Measurements from ENCODE around the gene FSD1L. TPM values are rescaled to one million over a fixed set of nuclear protein-coding genes. Genes with fewer than 3 reads are reported as not detected.

Gene FSD1L
- total RNA-seq, 4 donors from 2014 or later = 8.5 to 19.6 (median 12.4) TPM

GRCh38 chr9:105473221-105473620 lies 25.4 kb downstream of the FSD1L start:
- peaks cover 0 to 29% of the 10 kb centered on the region in 2 donors for H3K36me3 ChIP-seq
- in situ Hi-C loops (cut with MboI; ENCODE audit: low sequenced_read_pairs in 4 of 4) (loop anchor here in 3 of 4 donors (5.0 to 25.0 kb wide), 4 partner anchors 46 to 214 kb away; partner anchors contain the start of genes FKTN (in 1 of the 3) and TMEM38B (in 1 of the 3)), intact Hi-C loops (cut with DNase I; ENCODE audit: low total_unique reads) (no loop called here)
- ATAC-seq = no peak
- H3K9me3 ChIP-seq = no peaks in the 10 kb centered on the region
- DNase-seq = no peak
- no peak overlapping the region for H3K4me3 ChIP-seq
- no peaks in the 10 kb centered on the region for H3K4me1 ChIP-seq
- no peak overlapping the region for H3K27ac ChIP-seq
- TF ChIP-seq POLR2A (IDR thresholded peaks at IDR 0.05) = no peak
- TF ChIP-seq, protein P1, sequence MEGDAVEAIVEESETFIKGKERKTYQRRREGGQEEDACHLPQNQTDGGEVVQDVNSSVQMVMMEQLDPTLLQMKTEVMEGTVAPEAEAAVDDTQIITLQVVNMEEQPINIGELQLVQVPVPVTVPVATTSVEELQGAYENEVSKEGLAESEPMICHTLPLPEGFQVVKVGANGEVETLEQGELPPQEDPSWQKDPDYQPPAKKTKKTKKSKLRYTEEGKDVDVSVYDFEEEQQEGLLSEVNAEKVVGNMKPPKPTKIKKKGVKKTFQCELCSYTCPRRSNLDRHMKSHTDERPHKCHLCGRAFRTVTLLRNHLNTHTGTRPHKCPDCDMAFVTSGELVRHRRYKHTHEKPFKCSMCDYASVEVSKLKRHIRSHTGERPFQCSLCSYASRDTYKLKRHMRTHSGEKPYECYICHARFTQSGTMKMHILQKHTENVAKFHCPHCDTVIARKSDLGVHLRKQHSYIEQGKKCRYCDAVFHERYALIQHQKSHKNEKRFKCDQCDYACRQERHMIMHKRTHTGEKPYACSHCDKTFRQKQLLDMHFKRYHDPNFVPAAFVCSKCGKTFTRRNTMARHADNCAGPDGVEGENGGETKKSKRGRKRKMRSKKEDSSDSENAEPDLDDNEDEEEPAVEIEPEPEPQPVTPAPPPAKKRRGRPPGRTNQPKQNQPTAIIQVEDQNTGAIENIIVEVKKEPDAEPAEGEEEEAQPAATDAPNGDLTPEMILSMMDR (IDR thresholded peaks at IDR 0.05 in 4 of 5, conservative IDR thresholded peaks at IDR 0.05 in 1 of 5) = no peak
- H3K27me3 ChIP-seq = no peaks in the 10 kb centered on the region

DNA sequence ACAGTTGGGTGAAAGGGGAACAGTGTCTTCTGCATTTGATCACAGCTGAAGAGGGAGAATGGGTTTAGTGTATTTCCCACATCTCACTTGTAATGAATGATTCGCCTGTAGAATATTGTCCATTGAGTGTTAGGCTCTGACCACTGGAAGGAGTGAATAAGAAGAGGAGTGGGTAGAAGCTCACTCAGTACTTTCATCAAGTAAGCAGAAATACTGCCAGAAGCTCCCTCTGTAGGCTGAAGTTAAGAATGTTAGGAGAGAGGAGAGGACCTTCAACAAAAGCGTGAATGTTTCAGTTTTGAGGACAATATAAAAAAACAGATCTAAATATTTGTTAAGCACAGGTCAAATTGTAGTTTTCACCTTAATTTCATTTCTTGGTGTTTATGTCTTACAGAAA lies 27.5 kb downstream of the FSD1L start:
- peak; percentile 68 to 77 for ATAC-seq
- Histone ChIP-seq H3K4me1 (no peaks in the 10 kb centered on the region), H3K27me3 (no peaks in the 10 kb centered on the region), H3K4me3 (no peak overlapping the region), H3K27ac (no peak overlapping the region), H3K9me3 (no peaks in the 10 kb centered on the region), H3K36me3 (peaks cover 0 to 12% of the 10 kb centered on the region in 2 donors)
- in situ Hi-C loops (cut with MboI; ENCODE audit: low sequenced_read_pairs in 4 of 4) (loop anchor here in 2 of 4 donors (10.0 kb wide), 1 partner anchor 51 kb away; no protein-coding TSS in a partner anchor), intact Hi-C loops (cut with DNase I; ENCODE audit: low total_unique reads) (loop anchor here (2.0 kb wide), 1 partner anchor 49 kb away; no protein-coding TSS in a partner anchor)
- TF ChIP-seq POLR2A (IDR thresholded peaks at IDR 0.05) = no peak
- TF ChIP-seq, protein P1 (IDR thresholded peaks at IDR 0.05 in 4 of 5, conservative IDR thresholded peaks at IDR 0.05 in 1 of 5) = peak in 4 of 5 experiments; percentile 27 to 44 (median 36)
- no peak for DNase-seq

- TF ChIP-seq, protein P1 (IDR thresholded peaks at IDR 0.05 in 4 of 5, conservative IDR thresholded peaks at IDR 0.05 in 1 of 5) = no peak
- TF ChIP-seq POLR2A (IDR thresholded peaks at IDR 0.05) = no peak
- ATAC-seq (no peak), DNase-seq (no peak)
- Histone ChIP-seq H3K27me3 (no peaks in the 10 kb centered on the region), H3K9me3 (no peaks in the 10 kb centered on the region), H3K4me3 (no peak overlapping the region), H3K36me3 (no peaks in the 10 kb centered on the region), H3K27ac (no peak overlapping the region), H3K4me1 (no peaks in the 10 kb centered on the region)
- in situ Hi-C loops (cut with MboI; ENCODE audit: low sequenced_read_pairs in 4 of 4) = loop anchor here in 2 of 4 donors (10.0 kb wide), 1 partner anchor 55 kb away; no protein-coding TSS in a partner anchor
- intact Hi-C loops (cut with DNase I; ENCODE audit: low total_unique reads) = no loop called here
These were observed 32.0 kb downstream of the FSD1L start for GRCh38 chr9:105479846-105480245.

- TF ChIP-seq, protein P1 (IDR thresholded peaks at IDR 0.05 in 4 of 5, conservative IDR thresholded peaks at IDR 0.05 in 1 of 5) = no peak
- no peak for TF ChIP-seq POLR2A (IDR thresholded peaks at IDR 0.05)
- in situ Hi-C loops (cut with MboI; ENCODE audit: low sequenced_read_pairs in 4 of 4) (no loop called here), intact Hi-C loops (cut with DNase I; ENCODE audit: low total_unique reads) (no loop called here)
- H3K9me3 ChIP-seq = no peaks in the 10 kb centered on the region
- no peak for ATAC-seq
- H3K27me3 ChIP-seq = no peaks in the 10 kb centered on the region
- DNase-seq = no peak
- H3K4me3 ChIP-seq = no peak overlapping the region
- H3K36me3 ChIP-seq = peaks cover 0 to 5% of the 10 kb centered on the region in 2 donors
- no peak overlapping the region for H3K27ac ChIP-seq
- no peaks in the 10 kb centered on the region for H3K4me1 ChIP-seq
These were observed 35.8 kb downstream of the FSD1L start for GRCh38 chr9:105483618-105484017.

GRCh38 chr9:105484226-105484625 lies 36.4 kb downstream of the FSD1L start:
- Histone ChIP-seq H3K36me3 (peaks cover 0 to 5% of the 10 kb centered on the region in 2 donors), H3K27me3 (no peaks in the 10 kb centered on the region), H3K4me3 (no peak overlapping the region), H3K4me1 (no peaks in the 10 kb centered on the region), H3K9me3 (no peaks in the 10 kb centered on the region), H3K27ac (no peak overlapping the region)
- TF ChIP-seq, protein P1 (IDR thresholded peaks at IDR 0.05 in 4 of 5, conservative IDR thresholded peaks at IDR 0.05 in 1 of 5) = no peak
- no peak for TF ChIP-seq POLR2A (IDR thresholded peaks at IDR 0.05)
- in situ Hi-C loops (cut with MboI; ENCODE audit: low sequenced_read_pairs in 4 of 4) = no loop called here
- intact Hi-C loops (cut with DNase I; ENCODE audit: low total_unique reads) = no loop called here
- no peak for DNase-seq
- ATAC-seq = no peak
